AG04450 (cell line): Measurements from ENCODE around the gene CRNKL1. TPM values are rescaled to one million over a fixed set of nuclear protein-coding genes. Genes with fewer than 3 reads are reported as not detected.
A peak's percentile ranks its signal among the peaks of the same experiment; 100 is the strongest.

ENCODE experiments used
- CTCF ChIA-PET: fragments of 300-600, 350-600 bp; formaldehyde crosslinking; extraction: SDS; loops from one replicate; lab custom pipeline; 2022; ENCODE audit warnings: antibody characterized with exemption, inconsistent platforms; lab: Charles Lee
- POLR2A ChIA-PET: fragments of 350-600 bp; formaldehyde crosslinking; extraction: SDS; loops from one replicate; lab custom pipeline; 2021; ENCODE audit warnings: antibody characterized with exemption, inconsistent platforms; lab: Yijun Ruan, JAX
- DNase-seq: peaks from one replicate; pipeline ENCODE4 v3.0.0-alpha.2; 2011; ENCODE audit warnings: low read depth, low spot score
- H3K27ac ChIP-seq: one replicate; pipeline ENCODE4 v1.5.1; 2012; ENCODE audit warnings: low read depth, low read length, control low read depth
- H3K27me3 ChIP-seq: one replicate; pipeline ENCODE4 v1.6.0; 2012; ENCODE audit warnings: low read length; ENCODE audit not compliant: control insufficient read depth, insufficient read depth
- H3K4me3 ChIP-seq: 2 replicates; pipeline ENCODE4 v1.5.1; 2011; ENCODE audit warnings: mild to moderate bottlenecking, low read depth, low read length, control low read depth
- H3K9me3 ChIP-seq: 2 replicates; pipeline ENCODE4 v1.5.1; 2012; ENCODE audit warnings: low read length; ENCODE audit not compliant: control insufficient read depth, insufficient read depth
- CTCF ChIP-seq: IDR thresholded peaks from 2 replicates; pipeline ENCODE4 v1.5.1; 2011; ENCODE audit warnings: low read depth, low read length, control low read depth, inconsistent platforms
- polyA plus RNA-seq: library from polyadenylated mRNA; depleted of rRNA; stranded (reverse); fragments of >200 nt; gene quantifications from 2 replicates; pipeline ENCODE4 v1.2.3, GENCODE V29; 2011

The CRNKL1 gene
- polyA plus RNA-seq, 1 experiment, result 21.0 TPM

GRCh38 chr20:20065361-20065760 is 13.1 kb upstream of the CRNKL1 start:
- H3K27me3 ChIP-seq, result peaks cover 15% of the 10 kb centered on the region
- ChIA-PET CTCF (no interaction called here), POLR2A (no interaction called here)
- no peak for TF ChIP-seq CTCF
- no peaks in the 10 kb centered on the region for H3K9me3 ChIP-seq
- no peak overlapping the region for H3K27ac ChIP-seq
- DNase-seq, result no peak
- no peak overlapping the region for H3K4me3 ChIP-seq

- no peak for TF ChIP-seq CTCF
- ChIA-PET POLR2A (no interaction called here), CTCF (no interaction called here)
- H3K4me3 ChIP-seq, result no peak overlapping the region
- DNase-seq, result no peak
- peaks cover 12% of the 10 kb centered on the region for H3K27me3 ChIP-seq
- H3K27ac ChIP-seq, result no peak overlapping the region
- no peaks in the 10 kb centered on the region for H3K9me3 ChIP-seq
Observed at GRCh38 chr20:20063941-20064702, 11.9 kb upstream of the CRNKL1 start.

DNA sequence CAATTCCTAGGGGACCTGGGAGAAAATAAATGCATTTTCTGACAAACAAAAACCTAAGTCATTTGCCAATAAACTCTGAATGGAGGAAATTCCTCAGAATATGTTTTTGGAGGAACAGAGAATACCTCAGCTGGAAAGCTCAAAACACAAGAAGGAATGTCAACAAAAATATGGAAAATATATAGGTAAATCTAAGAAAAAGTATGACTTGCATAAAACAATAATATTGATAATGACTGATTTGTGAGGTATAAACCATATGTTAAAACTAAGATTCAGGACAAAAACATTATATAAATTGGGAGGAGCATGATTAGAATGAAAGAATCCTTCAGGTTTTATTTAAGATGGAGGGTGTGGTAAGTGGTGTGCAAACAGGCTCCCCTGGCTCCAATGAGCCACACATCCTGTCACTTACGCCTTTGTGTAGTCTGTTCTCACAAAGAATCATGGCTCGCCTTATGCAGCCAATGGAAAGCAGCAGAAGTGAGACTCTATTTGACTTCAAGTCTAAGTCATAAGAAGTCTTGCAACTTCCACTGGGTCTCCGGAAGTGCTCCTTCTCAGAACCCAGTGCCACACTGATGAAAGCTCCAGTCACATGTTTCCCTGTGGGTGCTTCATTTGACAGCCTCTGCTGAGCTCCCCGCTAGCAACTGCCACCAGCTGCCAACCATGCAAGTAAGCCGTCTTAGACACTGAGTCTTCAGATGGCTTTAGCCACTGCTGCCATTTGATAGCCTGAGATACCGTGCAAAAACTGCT is 8.2 kb upstream of the CRNKL1 start:
- no peak for TF ChIP-seq CTCF
- no peak overlapping the region for H3K4me3 ChIP-seq
- peaks cover 16% of the 10 kb centered on the region for H3K27me3 ChIP-seq
- H3K9me3 ChIP-seq, result no peaks in the 10 kb centered on the region
- POLR2A ChIA-PET, result no interaction called here
- no peak for DNase-seq
- CTCF ChIA-PET, result no interaction called here
- H3K27ac ChIP-seq, result no peak overlapping the region

GRCh38 chr20:20051767-20052073 is 546 bp downstream of the CRNKL1 start:
- ChIA-PET CTCF (interaction anchor here (1.5 to 2.8 kb wide), 3 partner anchors 358 to 542 kb away, joined by 3 to 22 read pairs (median 8); no protein-coding TSS in a partner anchor), POLR2A (interaction anchor here (0.7 to 1.3 kb wide), 3 partner anchors 14 to 77 kb away, joined by 3 to 6 read pairs (median 4); partner anchors contain the start of gene NAA20)
- no peak for TF ChIP-seq CTCF
- Histone ChIP-seq H3K4me3 (peak overlapping the region; percentile 95), H3K27me3 (peaks cover 5% of the 10 kb centered on the region), H3K9me3 (peaks cover 4% of the 10 kb centered on the region; the same call in 1 of the 2 replicates), H3K27ac (peak overlapping the region; percentile 73)
- DNase-seq, result no peak
